IMR-90 (cell line): ENCODE data around the gene STX8. TPM values are rescaled to one million over a fixed set of nuclear protein-coding genes. Genes with fewer than 3 reads are reported as not detected.

Experiments used
- ATAC-seq: fragments of 200-7000 bp; cut with Tn5 transposase; 2 replicates; pipeline ENCODE4 v1.9.1; 2020; ENCODE audit warnings: low read depth, mild to moderate bottlenecking, moderate library complexity
- BruUV-seq: library from RNA; stranded (reverse); fragments of 400-500 nt; replicated peaks from 2 replicates; lab custom pipeline; 2021; lab: Mats Ljungman, UMichigan
- CTCF ChIA-PET: fragments of 300-600 bp; formaldehyde crosslinking; extraction: SDS; loops from one replicate; lab custom pipeline; 2021; ENCODE audit warnings: antibody characterized with exemption; lab: Yijun Ruan, JAX
- POLR2A ChIA-PET: fragments of 300-600 bp; sonication (Branson Sonifier 250); formaldehyde crosslinking; loops from one replicate; lab custom pipeline; 2022; ENCODE audit warnings: antibody characterized with exemption; ENCODE audit not compliant: unreplicated experiment; lab: Charles Lee
- DNase-seq: peaks from one replicate; pipeline ENCODE4 v3.0.0; 2013
- H2AFZ ChIP-seq: replicated peaks from 2 replicates; pipeline ENCODE3; 2013; ENCODE audit warnings: low read length, mild to moderate bottlenecking; ENCODE audit not compliant: poor library complexity
- H2AK5ac ChIP-seq: 2 replicates; pipeline ENCODE4 v1.6.1; 2013; ENCODE audit warnings: low read depth, low read length, inconsistent platforms
- H2AK9ac ChIP-seq: replicated peaks from 2 replicates; pipeline ENCODE3; 2013; ENCODE audit warnings: mild to moderate bottlenecking, low read depth, low read length, moderate library complexity; ENCODE audit not compliant: poor library complexity
- H2BK120ac ChIP-seq: 2 replicates; pipeline ENCODE4 v1.6.1; 2013; ENCODE audit warnings: low read depth, low read length, inconsistent platforms
- H2BK15ac ChIP-seq: 3 replicates; pipeline ENCODE4 v1.6.1; 2013; ENCODE audit warnings: low read depth, low read length, inconsistent platforms
- H2BK20ac ChIP-seq: 2 replicates; pipeline ENCODE4 v1.6.1; 2013; ENCODE audit warnings: low read depth, mild to moderate bottlenecking, inconsistent platforms, low read length, moderate library complexity
- H2BK5ac ChIP-seq: 2 replicates; pipeline ENCODE4 v1.6.1; 2013; ENCODE audit warnings: mild to moderate bottlenecking, low read depth, low read length, inconsistent platforms; ENCODE audit not compliant: poor library complexity, severe bottlenecking
- H3K14ac ChIP-seq: replicated peaks from 2 replicates; pipeline ENCODE4 v1.6.1; 2013; ENCODE audit warnings: low read depth, low read length, inconsistent platforms
- H3K18ac ChIP-seq: 2 replicates; pipeline ENCODE4 v1.6.1; 2013; ENCODE audit warnings: low read depth, low read length, control low read depth
- H3K23ac ChIP-seq: 2 replicates; pipeline ENCODE4 v1.6.1; 2013; ENCODE audit warnings: low read depth, low read length, inconsistent platforms
- H3K27ac ChIP-seq: 2 replicates; pipeline ENCODE4 v1.5.1; 2013; ENCODE audit warnings: mild to moderate bottlenecking, control low read depth, low read length; ENCODE audit not compliant: insufficient read depth
- H3K27me3 ChIP-seq: 2 replicates; pipeline ENCODE4 v1.6.1; 2013; ENCODE audit warnings: low read length; ENCODE audit not compliant: control insufficient read depth, insufficient read depth
- H3K36me3 ChIP-seq: 2 replicates; pipeline ENCODE4 v1.6.1; 2013; ENCODE audit warnings: low read length, mixed read lengths; ENCODE audit not compliant: control insufficient read depth, insufficient read depth
- H3K4ac ChIP-seq: 2 replicates; pipeline ENCODE4 v1.6.1; 2013; ENCODE audit warnings: low read depth, low read length, inconsistent platforms
- H3K4me1 ChIP-seq: 2 replicates; pipeline ENCODE4 v1.6.1; 2013; ENCODE audit warnings: low read length, mixed read lengths; ENCODE audit not compliant: control insufficient read depth, insufficient read depth
- H3K4me2 ChIP-seq: 2 replicates; pipeline ENCODE4 v1.6.1; 2013; ENCODE audit warnings: low read depth, mild to moderate bottlenecking, control low read depth, low read length, moderate library complexity
- H3K4me3 ChIP-seq: 2 replicates; pipeline ENCODE4 v1.5.1; 2013; ENCODE audit warnings: low read depth, mild to moderate bottlenecking, control low read depth, low read length, moderate library complexity; ENCODE audit not compliant: insufficient read depth
- H3K56ac ChIP-seq: 2 replicates; pipeline ENCODE4 v1.6.1; 2013; ENCODE audit warnings: low read length, inconsistent platforms; ENCODE audit not compliant: insufficient read depth; ENCODE audit errors: extremely low read depth
- H3K79me1 ChIP-seq, 2 experiments: 2 replicates each; pipeline ENCODE4 v1.6.1; 2013; ENCODE audit warnings: low read length in 2 of 2, inconsistent platforms in 1 of 2, low read depth in 1 of 2
- H3K9ac ChIP-seq: 2 replicates; pipeline ENCODE4 v1.6.1; 2013; ENCODE audit warnings: low read depth, low read length, control low read depth
- H3K9me1 ChIP-seq: 2 replicates; pipeline ENCODE4 v1.6.1; 2013; ENCODE audit warnings: low read length, inconsistent platforms; ENCODE audit not compliant: insufficient read depth
- H3K9me3 ChIP-seq: 2 replicates; pipeline ENCODE4 v1.6.1; 2013; ENCODE audit warnings: low read length; ENCODE audit not compliant: control insufficient read depth, insufficient read depth
- H4K20me1 ChIP-seq: 2 replicates; pipeline ENCODE4 v1.6.1; 2013; ENCODE audit warnings: low read length, inconsistent platforms; ENCODE audit not compliant: insufficient read depth
- H4K5ac ChIP-seq: 2 replicates; pipeline ENCODE4 v1.6.1; 2013; ENCODE audit warnings: mild to moderate bottlenecking, low read depth, low read length, control low read depth
- H4K8ac ChIP-seq, 2 experiments: 2 replicates each; pipeline ENCODE4 v1.6.1; 2013; ENCODE audit warnings: low read depth in 2 of 2, low read length in 2 of 2, control low read depth in 1 of 2, inconsistent platforms in 1 of 2
- H4K91ac ChIP-seq: 2 replicates; pipeline ENCODE4 v1.6.1; 2013; ENCODE audit warnings: low read depth, low read length, inconsistent platforms; ENCODE audit not compliant: insufficient read depth
- BHLHE40 ChIP-seq: fragments of 150-350 bp; IDR thresholded peaks from 2 replicates; pipeline ENCODE4 v1.6.1; 2016; ENCODE audit warnings: mild to moderate bottlenecking, low read depth, low read length
- CHD1 ChIP-seq: IDR thresholded peaks from 2 replicates; pipeline ENCODE4 v1.6.1; 2012; ENCODE audit warnings: low read depth, low read length, improper control_type of control experiment
- FOS ChIP-seq: fragments of 150-350 bp; IDR thresholded peaks from 2 replicates; pipeline ENCODE4 v1.6.1; 2016; ENCODE audit warnings: low read depth, low read length
- MAFK ChIP-seq: IDR thresholded peaks from 2 replicates; pipeline ENCODE4 v1.6.1; 2012; ENCODE audit warnings: low read depth, low read length, improper control_type of control experiment
- MAZ ChIP-seq: IDR thresholded peaks from 2 replicates; pipeline ENCODE4 v1.6.1; 2012; ENCODE audit warnings: low read depth, mild to moderate bottlenecking, low read length, improper control_type of control experiment, moderate library complexity, borderline replicate concordance
- NFE2L2 ChIP-seq: fragments of 150-350 bp; IDR thresholded peaks from 2 replicates; pipeline ENCODE4 v1.6.1; 2016; ENCODE audit warnings: low read depth, mild to moderate bottlenecking, low read length
- POLR2A ChIP-seq: IDR thresholded peaks from 2 replicates; pipeline ENCODE4 v1.6.1; 2012; ENCODE audit warnings: mild to moderate bottlenecking, low read depth, low read length
- RCOR1 ChIP-seq: IDR thresholded peaks from 2 replicates; pipeline ENCODE4 v1.6.1; 2012; ENCODE audit warnings: mild to moderate bottlenecking, low read length, improper control_type of control experiment; ENCODE audit not compliant: insufficient replicate concordance
- RFX5 ChIP-seq: IDR thresholded peaks from 2 replicates; pipeline ENCODE4 v1.8.0; 2012; ENCODE audit warnings: low read depth, mild to moderate bottlenecking, low read length, moderate library complexity
- WGBS, 2 experiments: methylation state at CpG; one replicate each; pipeline versions ENCODE4 v1.1.5 to v1.1.7; 2013; ENCODE audit warnings: missing lambda C conversion rate in 2 of 2; ENCODE audit not compliant: insufficient read length in 1 of 2; ENCODE audit errors: extremely low coverage in 2 of 2; 5-methylcytosine and 5-hydroxymethylcytosine counted together
- dilution Hi-C: fragments of 300-500 bp; cut with HindIII; formaldehyde crosslinking; loops from one replicate; pipeline ENCODE4 v1.14.3; 2018; ENCODE audit warnings: low sequenced_read_pairs; ENCODE audit not compliant: unreplicated experiment
- in situ Hi-C: fragments of 300-500 bp; cut with MboI; formaldehyde crosslinking; loops from 3 replicates; pipeline ENCODE4 v1.14.3; 2019; ENCODE audit warnings: low sequenced_read_pairs, inconsistent platforms, mixed read lengths
- intact Hi-C: fragments of 100-400 bp; cut with micrococcal nuclease; formaldehyde crosslinking; loops from 2 replicates; pipeline ENCODE4 v1.10.0; 2022
- polyA plus RNA-seq, 3 experiments: library from polyadenylated mRNA; depleted of rRNA; stranded (reverse); fragments of >200 nt; gene quantifications; 2 replicates each; pipeline ENCODE4 v1.2.3, GENCODE V29; 2012; ENCODE audit warnings: low replicate concordance in 1 of 3
- total RNA-seq: library from RNA; depleted of rRNA; stranded (reverse); fragments of >200 nt; gene quantifications from 2 replicates; pipeline ENCODE4 v1.2.3, GENCODE V29; 2012
- TF ChIP-seq, protein P1 (sequence below): fragments of 150-350 bp; IDR thresholded peaks from 2 replicates; pipeline ENCODE4 v1.6.1; 2016; ENCODE audit warnings: low read depth, mild to moderate bottlenecking, low read length, moderate library complexity, borderline replicate concordance

Gene STX8
- total and polyA plus RNA-seq, 2 of the 4 experiments (the other 2 are of a cell fraction): 26.5 to 47.0 TPM

DNA sequence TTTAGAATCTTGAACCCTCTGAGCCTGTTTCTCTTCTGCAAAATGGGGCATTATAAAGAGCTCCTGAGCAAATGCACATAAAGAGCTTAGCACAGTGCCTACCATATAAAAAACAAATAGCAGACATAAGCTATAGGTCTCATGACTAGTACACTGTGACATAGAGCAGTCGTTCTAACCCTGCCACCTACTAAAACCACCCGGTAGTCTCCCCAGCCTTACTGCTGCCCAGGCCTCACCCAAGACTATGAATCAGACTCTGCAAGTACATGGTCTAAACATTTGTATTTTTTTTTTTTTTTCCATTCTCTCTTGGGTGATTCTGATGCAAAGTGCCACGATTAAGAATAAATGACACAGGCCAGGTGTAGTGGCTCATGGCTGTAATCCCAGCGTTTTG lies 33.9 kb downstream of the STX8 start:
- peaks cover 4% of the 10 kb centered on the region for H3K36me3 ChIP-seq
- no peak overlapping the region for H2BK20ac ChIP-seq
- H2AFZ ChIP-seq: no peak overlapping the region
- H3K18ac ChIP-seq: no peak overlapping the region
- no peaks in the 10 kb centered on the region for H3K9me3 ChIP-seq
- dilution Hi-C loops: no loop called here
- TF ChIP-seq POLR2A (no peak), MAFK (no peak), CHD1 (no peak), RFX5 (no peak), FOS (no peak), BHLHE40 (no peak), MAZ (no peak), RCOR1 (no peak), NFE2L2 (no peak)
- TF ChIP-seq, protein P1, sequence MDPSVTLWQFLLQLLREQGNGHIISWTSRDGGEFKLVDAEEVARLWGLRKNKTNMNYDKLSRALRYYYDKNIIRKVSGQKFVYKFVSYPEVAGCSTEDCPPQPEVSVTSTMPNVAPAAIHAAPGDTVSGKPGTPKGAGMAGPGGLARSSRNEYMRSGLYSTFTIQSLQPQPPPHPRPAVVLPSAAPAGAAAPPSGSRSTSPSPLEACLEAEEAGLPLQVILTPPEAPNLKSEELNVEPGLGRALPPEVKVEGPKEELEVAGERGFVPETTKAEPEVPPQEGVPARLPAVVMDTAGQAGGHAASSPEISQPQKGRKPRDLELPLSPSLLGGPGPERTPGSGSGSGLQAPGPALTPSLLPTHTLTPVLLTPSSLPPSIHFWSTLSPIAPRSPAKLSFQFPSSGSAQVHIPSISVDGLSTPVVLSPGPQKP: no peak
- no peak overlapping the region for H2AK5ac ChIP-seq
- H2BK5ac ChIP-seq: no peak overlapping the region
- no peak overlapping the region for H3K4me3 ChIP-seq
- no peak overlapping the region for H4K91ac ChIP-seq
- H3K4ac ChIP-seq: no peak overlapping the region
- H3K4me2 ChIP-seq: no peak overlapping the region
- no peaks in the 10 kb centered on the region; the same call in 1 of the 2 replicates for H3K9me1 ChIP-seq
- intact Hi-C loops: no loop called here
- CTCF ChIA-PET: interaction anchor here (1.1 kb wide), 1 partner anchor 36 kb away, joined by 3 read pairs; no protein-coding TSS in a partner anchor
- no peak overlapping the region for H3K56ac ChIP-seq
- POLR2A ChIA-PET: no interaction called here
- ATAC-seq: no peak
- no peak overlapping the region for H2BK15ac ChIP-seq
- H4K8ac ChIP-seq: no peak overlapping the region
- in situ Hi-C loops: loop anchor here (25.0 kb wide), 1 partner anchor 754 kb away; the partner anchor contains the start of gene MFSD6L
- BruUV-seq: no TSS peak
- H3K14ac ChIP-seq: no peak overlapping the region
- H3K27ac ChIP-seq: no peak overlapping the region
- no peaks in the 10 kb centered on the region for H4K20me1 ChIP-seq
- no peak overlapping the region for H3K9ac ChIP-seq
- H3K4me1 ChIP-seq: no peaks in the 10 kb centered on the region
- H2AK9ac ChIP-seq: no peak overlapping the region
- H3K23ac ChIP-seq: no peak overlapping the region
- no peak for DNase-seq
- no peak overlapping the region for H4K5ac ChIP-seq
- no peaks in the 10 kb centered on the region for H3K79me1 ChIP-seq
- H2BK120ac ChIP-seq: no peak overlapping the region
- WGBS, 2 experiments: no CpG with 5 or more reads among the region's 4 CpGs
- H3K27me3 ChIP-seq: no peaks in the 10 kb centered on the region
